H9 (cell line): ENCODE data around the gene ST6GALNAC5. TPM values are rescaled to one million over a fixed set of nuclear protein-coding genes. Genes with fewer than 3 reads are reported as not detected.

Experiments
- DNase-seq: peaks from one replicate; pipeline ENCODE4 v3.0.0-alpha.2; 2017
- H2AFZ ChIP-seq: one replicate; pipeline ENCODE4 v1.6.1; 2013; ENCODE audit warnings: mild to moderate bottlenecking, low read length, control low read depth, moderate library complexity
- H2AK5ac ChIP-seq: 2 replicates; pipeline ENCODE4 v1.6.1; 2013; ENCODE audit warnings: low read length, control low read depth, mixed read lengths; ENCODE audit not compliant: insufficient read length
- H2BK120ac ChIP-seq: one replicate; pipeline ENCODE4 v1.6.1; 2013; ENCODE audit warnings: low read depth, mild to moderate bottlenecking, low read length, control low read depth, inconsistent platforms; ENCODE audit not compliant: poor library complexity, severe bottlenecking
- H2BK12ac ChIP-seq: 2 replicates; pipeline ENCODE4 v1.6.1; 2013; ENCODE audit warnings: low read length, control low read depth, mixed read lengths, low read depth; ENCODE audit not compliant: insufficient read length
- H2BK15ac ChIP-seq: 2 replicates; pipeline ENCODE4 v1.6.1; 2013; ENCODE audit warnings: low read depth, low read length, control low read depth
- H2BK20ac ChIP-seq: one replicate; pipeline ENCODE4 v1.6.1; 2013; ENCODE audit warnings: low read depth, mild to moderate bottlenecking, low read length, control low read depth, inconsistent platforms; ENCODE audit not compliant: poor library complexity, severe bottlenecking
- H2BK5ac ChIP-seq: 2 replicates; pipeline ENCODE4 v1.6.1; 2013; ENCODE audit warnings: low read length, control low read depth, mixed read lengths; ENCODE audit not compliant: insufficient read length
- H3K14ac ChIP-seq: 2 replicates; pipeline ENCODE4 v1.6.1; 2013; ENCODE audit warnings: low read length, control low read depth; ENCODE audit not compliant: insufficient read depth
- H3K18ac ChIP-seq: 2 replicates; pipeline ENCODE4 v1.6.1; 2013; ENCODE audit warnings: low read depth, mild to moderate bottlenecking, mixed read lengths, low read length, control low read depth; ENCODE audit not compliant: insufficient read length
- H3K23ac ChIP-seq: 2 replicates; pipeline ENCODE4 v1.6.1; 2013; ENCODE audit warnings: low read length, control low read depth, mixed read lengths, low read depth; ENCODE audit not compliant: insufficient read length
- H3K23me2 ChIP-seq: 2 replicates; pipeline ENCODE4 v1.6.1; 2013; ENCODE audit warnings: low read depth, mild to moderate bottlenecking, mixed read lengths, low read length, control low read depth; ENCODE audit not compliant: insufficient read length, poor library complexity, severe bottlenecking
- H3K27ac ChIP-seq: 2 replicates; pipeline ENCODE4 v1.5.1; 2013; ENCODE audit warnings: low read length, control low read depth, mixed read lengths, low read depth; ENCODE audit not compliant: insufficient read length
- H3K27me3 ChIP-seq: 2 replicates; pipeline ENCODE4 v1.6.1; 2013; ENCODE audit warnings: low read length, control low read depth, inconsistent platforms; ENCODE audit not compliant: insufficient read depth
- H3K4ac ChIP-seq: 2 replicates; pipeline ENCODE4 v1.6.1; 2013; ENCODE audit warnings: low read depth, mild to moderate bottlenecking, control low read depth, inconsistent platforms, low read length, moderate library complexity
- H3K4me1 ChIP-seq: 2 replicates; pipeline ENCODE4 v1.6.1; 2013; ENCODE audit warnings: low read length, control low read depth, inconsistent platforms; ENCODE audit not compliant: insufficient read depth
- H3K4me2 ChIP-seq: 2 replicates; pipeline ENCODE4 v1.6.1; 2013; ENCODE audit warnings: low read length, control low read depth, mixed read lengths; ENCODE audit not compliant: insufficient read length, insufficient read depth
- H3K56ac ChIP-seq: 2 replicates; pipeline ENCODE4 v1.6.1; 2013; ENCODE audit warnings: low read depth, mild to moderate bottlenecking, mixed read lengths, low read length, control low read depth; ENCODE audit not compliant: insufficient read length
- H3K79me1 ChIP-seq: 2 replicates; pipeline ENCODE4 v1.6.1; 2013; ENCODE audit warnings: low read depth, mild to moderate bottlenecking, moderate library complexity, low read length, control low read depth, inconsistent platforms; ENCODE audit not compliant: insufficient read depth, poor library complexity, severe bottlenecking
- H3K79me2 ChIP-seq: 2 replicates; pipeline ENCODE4 v1.6.1; 2013; ENCODE audit warnings: low read length, control low read depth, inconsistent platforms; ENCODE audit not compliant: insufficient read depth
- H3K9ac ChIP-seq: 2 replicates; pipeline ENCODE4 v1.6.1; 2013; ENCODE audit warnings: low read length, control low read depth, mixed read lengths; ENCODE audit not compliant: insufficient read length; ENCODE audit errors: extremely low read depth
- H3K9me3 ChIP-seq: one replicate; pipeline ENCODE4 v1.6.1; 2013; ENCODE audit warnings: low read depth, low read length, inconsistent platforms; ENCODE audit not compliant: control insufficient read depth
- H3T11ph ChIP-seq: one replicate; pipeline ENCODE4 v1.6.1; 2013; ENCODE audit warnings: mild to moderate bottlenecking, low read length, control low read depth, inconsistent platforms
- H4K20me1 ChIP-seq: one replicate; pipeline ENCODE4 v1.6.1; 2013; ENCODE audit not compliant: control insufficient read depth, insufficient read length, insufficient read depth
- H4K5ac ChIP-seq: 2 replicates; pipeline ENCODE4 v1.6.1; 2013; ENCODE audit warnings: low read depth, mild to moderate bottlenecking, mixed read lengths, low read length, control low read depth; ENCODE audit not compliant: insufficient read length
- H4K8ac ChIP-seq: replicated peaks from 2 replicates; pipeline ENCODE4 v1.6.1; 2013; ENCODE audit warnings: low read length, control low read depth, mixed read lengths, low read depth; ENCODE audit not compliant: insufficient read length
- H4K91ac ChIP-seq: 2 replicates; pipeline ENCODE4 v1.6.1; 2013; ENCODE audit warnings: low read depth, mild to moderate bottlenecking, moderate library complexity, mixed read lengths, low read length, control low read depth; ENCODE audit not compliant: insufficient read length
- H3K27ac Mint-ChIP-seq, 3 experiments: 2 replicates in 2 of 3; 3 replicates in 1 of 3; pipeline ENCODE4 v1.8.0; 2020 to 2021; ENCODE audit warnings: mixed read lengths in 3 of 3, mild to moderate bottlenecking in 1 of 3, moderate library complexity in 1 of 3
- H3K27me3 Mint-ChIP-seq: 2 replicates; pipeline ENCODE4 v1.8.0; 2021; ENCODE audit warnings: low read depth, mild to moderate bottlenecking, moderate library complexity, mixed read lengths
- H3K36me3 Mint-ChIP-seq, 3 experiments: 2 replicates in 2 of 3; 3 replicates in 1 of 3; pipeline ENCODE4 v1.8.0; 2020 to 2021; ENCODE audit warnings: low read depth in 3 of 3, mixed read lengths in 3 of 3; ENCODE audit not compliant: insufficient read depth in 1 of 3
- H3K4me1 Mint-ChIP-seq, 2 experiments: 2 replicates each; pipeline ENCODE4 v1.8.0; 2020; ENCODE audit warnings: mixed read lengths in 2 of 2
- H3K4me3 Mint-ChIP-seq, 2 experiments: 2 replicates in 1 of 2; 3 replicates in 1 of 2; pipeline ENCODE4 v1.8.0; 2020 to 2021; ENCODE audit warnings: mild to moderate bottlenecking in 2 of 2, mixed read lengths in 2 of 2, moderate library complexity in 1 of 2
- H3K9me3 Mint-ChIP-seq, 2 experiments: 2 replicates in 1 of 2; 3 replicates in 1 of 2; pipeline ENCODE4 v1.8.0; 2020; ENCODE audit warnings: mild to moderate bottlenecking in 2 of 2, mixed read lengths in 2 of 2, moderate library complexity in 1 of 2
- CTCF ChIP-seq: fragments of 200-600 bp; sonication (generic); conservative IDR thresholded peaks from 3 replicates; pipeline ENCODE4 v1.8.0; 2021; ENCODE audit warnings: antibody characterized with exemption, mild to moderate bottlenecking
- WGBS: extraction: QIAGEN DNeasy Blood & Tissue Kit; methylation state at CpG from one replicate; pipeline ENCODE4 v1.1.7; 2013; ENCODE audit warnings: missing lambda C conversion rate, low lambda C conversion rate, mixed read lengths; ENCODE audit not compliant: insufficient read length; ENCODE audit errors: extremely low coverage; 5-methylcytosine and 5-hydroxymethylcytosine counted together
- total RNA-seq: library from RNA; stranded (reverse); gene quantifications from 2 replicates; pipeline ENCODE4 v1.2.1, GENCODE V29; 2021

Gene ST6GALNAC5
- total RNA-seq, 1 experiment from 2014 or later: 3.3 TPM

- no peak for TF ChIP-seq CTCF
Observed at GRCh38 chr1:76949503-76949902, 82.2 kb downstream of the ST6GALNAC5 start.

More at GRCh38 chr1:76949503-76949902, 82.2 kb downstream of the ST6GALNAC5 start:
- no peak overlapping the region for H2BK20ac ChIP-seq
- H2AK5ac ChIP-seq: no peak overlapping the region
- no peak overlapping the region for H3K4ac ChIP-seq
- no peak overlapping the region for H4K5ac ChIP-seq
- no peak overlapping the region for H3K4me3 Mint-ChIP-seq
- no peaks in the 10 kb centered on the region for H3K79me2 ChIP-seq
- peak overlapping the region in 1 of 3 experiments; percentile 15; a peak in 1 of 7 replicates for H3K27ac Mint-ChIP-seq
- H2BK5ac ChIP-seq: no peak overlapping the region
- no peaks in the 10 kb centered on the region for H3K9me3 ChIP-seq
- H3K27ac ChIP-seq: no peak overlapping the region
- no peak overlapping the region for H3K23ac ChIP-seq
- no peaks in the 10 kb centered on the region for H3K79me1 ChIP-seq
- H2BK120ac ChIP-seq: no peak overlapping the region
- H4K8ac ChIP-seq: no peak overlapping the region
- H3K27me3 ChIP-seq: no peaks in the 10 kb centered on the region
- no peak overlapping the region for H3K18ac ChIP-seq
- WGBS: no CpG with 5 or more reads among the region's 3 CpGs
- no peak for DNase-seq
- no peaks in the 10 kb centered on the region for H3K9me3 Mint-ChIP-seq
- H3K14ac ChIP-seq: no peak overlapping the region
- no peak overlapping the region for H2BK12ac ChIP-seq
- no peak overlapping the region for H3K4me2 ChIP-seq
- H2AFZ ChIP-seq: no peak overlapping the region
- H4K20me1 ChIP-seq: no peaks in the 10 kb centered on the region
- H3K4me1 Mint-ChIP-seq: peaks cover 17 to 21% of the 10 kb centered on the region in 2 experiments
- H3K23me2 ChIP-seq: no peaks in the 10 kb centered on the region
- no peak overlapping the region for H2BK15ac ChIP-seq
- H4K91ac ChIP-seq: no peak overlapping the region
- no peaks in the 10 kb centered on the region for H3K4me1 ChIP-seq
- no peak overlapping the region for H3K56ac ChIP-seq
- no peak overlapping the region for H3K9ac ChIP-seq
- H3K27me3 Mint-ChIP-seq: no peaks in the 10 kb centered on the region; the same call in 1 of the 2 replicates
- no peaks in the 10 kb centered on the region for H3K36me3 Mint-ChIP-seq
- H3T11ph ChIP-seq: no peak overlapping the region
